NAMALWA (cell line): ENCODE data around the gene SLC19A3.
A peak's percentile ranks its signal among the peaks of the same experiment; 100 is the strongest.
"Not testable (repeated sequence)": the region's sequence is repeated elsewhere in the genome, so short reads cannot be mapped to it uniquely, and the experiment has no call there.

Source experiments
- DNase-seq: peaks from one replicate; pipeline ENCODE4 v3.0.0-alpha.2; 2015; ENCODE audit warnings: low spot score

Gene SLC19A3

DNA sequence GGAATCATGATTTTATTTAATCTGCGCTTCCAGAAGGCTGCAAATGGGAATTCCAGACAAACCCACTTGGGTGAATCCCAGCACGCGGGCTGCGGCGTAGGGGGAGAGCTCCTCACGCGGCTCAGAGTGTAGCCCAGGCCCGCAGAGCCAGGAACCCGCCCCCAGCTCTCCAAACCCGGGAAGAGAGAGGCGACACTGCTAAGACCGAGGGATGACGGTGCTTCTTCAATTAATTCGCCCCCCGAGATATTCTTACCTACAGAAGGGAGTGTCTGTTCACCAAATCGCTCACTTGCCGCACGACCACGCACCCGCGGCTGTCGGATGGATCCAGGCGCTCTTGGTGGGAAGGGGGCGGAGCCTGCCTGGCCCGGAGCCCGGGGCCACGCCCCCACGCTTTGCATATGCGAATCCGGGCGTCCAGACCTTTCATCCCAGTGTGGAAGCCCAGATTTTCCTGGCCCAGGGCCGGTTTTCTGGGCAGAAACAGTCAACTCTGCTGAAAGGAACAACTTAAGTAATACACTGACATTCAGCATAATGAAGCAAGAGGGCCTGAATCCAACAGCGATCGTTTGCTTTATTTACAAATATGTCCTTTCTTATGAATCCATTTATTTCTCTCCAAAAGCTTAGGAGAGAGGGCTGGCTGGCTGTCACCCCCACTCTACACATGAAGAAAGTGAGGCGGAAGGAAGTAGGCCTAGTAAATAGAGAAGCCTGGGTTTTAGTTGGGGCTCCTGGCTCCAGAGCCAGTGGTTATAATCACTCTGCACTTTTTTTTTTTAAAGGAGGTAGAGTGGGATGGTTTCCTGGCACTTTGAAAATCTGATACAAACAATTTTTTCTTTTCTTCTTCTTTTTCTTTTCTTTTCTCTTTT is at the start of gene SLC19A3:
SLC19A3 (minus strand) TSS at position 342 of the 881 bp plus-strand sequence. CDS start 15,710 bp downstream, outside the sequence.
- no peak for DNase-seq

- peak; percentile 72 for DNase-seq
These were observed 48.6 kb upstream of the SLC19A3 start for GRCh38 chr2:227766373-227766883.

DNA sequence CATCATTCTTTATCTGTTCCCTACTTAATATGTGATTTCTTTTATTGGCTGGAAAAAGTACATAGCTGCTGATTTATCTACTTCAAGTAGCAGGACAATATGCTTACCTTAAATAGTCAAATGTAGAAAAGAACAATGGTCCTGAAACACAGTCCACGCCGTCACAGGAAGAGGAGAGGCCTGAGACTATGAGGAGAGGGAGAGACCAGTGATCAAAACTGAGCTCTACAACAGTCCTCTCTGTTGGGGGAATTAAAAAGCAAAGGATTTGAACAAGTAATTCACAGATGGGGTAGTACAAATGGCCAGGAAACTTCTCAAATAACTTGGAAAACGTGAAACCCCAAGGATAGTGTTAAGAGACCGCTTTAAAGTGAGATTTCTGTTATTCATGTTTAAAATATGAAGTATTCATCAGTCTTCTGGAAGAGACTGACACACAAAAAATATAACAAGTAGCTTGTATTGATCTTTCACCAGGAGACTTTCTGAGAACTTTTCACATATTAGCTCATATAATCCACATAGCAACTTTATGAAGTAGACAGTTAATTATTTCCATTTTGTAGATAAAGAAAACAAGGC is 48.1 kb upstream of the SLC19A3 start:
- no peak for DNase-seq

DNA sequence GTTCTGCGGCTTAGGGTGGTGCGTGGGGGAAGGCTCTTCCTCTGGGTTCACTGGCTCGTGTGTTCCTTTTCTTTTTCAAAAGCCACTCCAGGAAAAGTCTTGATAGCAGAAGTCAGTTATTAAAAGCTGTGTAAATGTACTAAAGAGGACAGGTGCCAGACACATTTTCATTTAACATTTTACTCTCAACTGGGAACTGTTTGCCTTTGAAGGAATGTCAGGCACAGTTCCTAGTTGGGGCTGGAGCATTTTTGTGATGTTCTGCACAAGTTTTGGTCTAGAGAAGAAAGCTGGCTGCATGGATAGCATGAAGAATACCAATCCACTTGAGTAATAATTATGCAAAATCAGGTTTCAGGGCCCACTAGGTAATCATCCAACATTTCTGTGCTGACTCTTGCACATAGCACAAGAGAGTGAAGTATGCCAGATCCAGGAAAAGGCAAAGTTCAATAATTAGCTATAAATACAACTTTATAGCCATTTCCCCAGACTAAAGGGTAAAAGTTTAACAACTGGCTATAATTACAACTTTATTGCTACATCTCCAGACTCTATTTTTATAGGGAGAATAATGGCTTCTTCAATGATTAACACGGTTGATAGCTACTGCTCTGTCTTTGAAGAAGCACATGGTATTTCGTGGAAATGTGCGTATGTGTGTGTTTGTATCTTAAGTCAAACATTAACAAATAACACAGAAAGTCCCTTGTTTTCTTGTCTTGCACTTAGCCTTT is 44.1 kb upstream of the SLC19A3 start:
- no peak for DNase-seq

DNA sequence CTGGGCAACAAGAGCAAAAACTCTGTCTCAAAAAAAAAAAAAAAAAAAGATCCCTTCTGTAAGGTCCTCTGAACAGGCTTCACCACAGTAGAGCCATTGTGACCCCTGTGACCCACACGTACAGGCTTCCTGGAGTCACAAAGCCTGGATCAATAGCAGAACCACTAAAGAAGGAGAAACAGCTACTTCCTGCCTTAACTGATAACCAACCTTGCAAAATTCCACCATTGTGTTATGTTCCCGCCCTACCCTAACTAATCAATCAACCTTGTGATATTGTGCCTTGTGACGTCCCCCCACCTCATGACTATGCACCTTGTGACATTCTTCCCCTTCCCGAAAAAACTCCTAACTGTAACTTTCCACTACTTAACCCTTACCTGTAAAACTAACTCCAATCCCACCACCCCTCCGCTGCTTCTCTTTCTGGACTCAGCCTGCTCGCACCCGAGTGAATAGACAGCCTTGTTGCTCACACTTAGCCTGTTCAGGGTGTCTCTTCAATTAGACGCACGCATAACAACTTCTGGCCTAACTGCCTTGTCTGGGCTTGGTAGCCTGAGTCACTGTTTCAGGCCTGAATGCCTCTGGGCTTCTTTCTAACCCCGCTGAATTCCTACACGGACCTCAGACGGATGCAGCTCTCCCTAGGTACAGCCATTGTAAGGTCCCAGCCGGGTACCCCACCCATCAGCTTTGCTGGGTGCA is 41.7 kb upstream of the SLC19A3 start:
- no peak for DNase-seq

GRCh38 chr2:227756261-227756660 is 38.4 kb upstream of the SLC19A3 start:
- DNase-seq = not testable (repeated sequence)

DNA sequence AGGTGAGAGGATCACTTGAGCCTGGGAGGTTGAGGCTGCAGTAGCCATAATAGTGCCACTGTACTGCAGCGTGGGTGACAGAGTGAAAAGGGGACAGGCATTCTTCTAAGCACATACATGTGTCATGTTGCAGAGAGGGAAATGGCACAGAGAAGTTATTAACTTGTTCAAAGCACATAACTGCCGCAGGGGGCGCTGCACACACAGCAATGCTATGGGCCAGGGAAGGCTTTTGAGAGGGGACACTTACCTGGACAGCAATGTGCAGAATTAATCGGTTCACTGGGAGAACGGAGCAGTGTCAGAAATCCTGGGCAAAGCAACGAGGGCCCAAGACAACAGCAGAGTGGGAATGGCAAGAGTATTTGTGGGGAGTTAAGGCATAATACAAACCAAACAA is 30.3 kb upstream of the SLC19A3 start:
- DNase-seq = no peak

GRCh38 chr2:227745594-227745993 is 27.8 kb upstream of the SLC19A3 start, which contains the start of gene SCYGR8:
Gene SCYGR8, plus strand, starts transcription at chr2:227745894. Its CDS starts 0 bp downstream, at chr2:227745894.
- DNase-seq = no peak

GRCh38 chr2:227740705-227741104 is 22.9 kb upstream of the SLC19A3 start:
- DNase-seq = peak; percentile 12

DNA sequence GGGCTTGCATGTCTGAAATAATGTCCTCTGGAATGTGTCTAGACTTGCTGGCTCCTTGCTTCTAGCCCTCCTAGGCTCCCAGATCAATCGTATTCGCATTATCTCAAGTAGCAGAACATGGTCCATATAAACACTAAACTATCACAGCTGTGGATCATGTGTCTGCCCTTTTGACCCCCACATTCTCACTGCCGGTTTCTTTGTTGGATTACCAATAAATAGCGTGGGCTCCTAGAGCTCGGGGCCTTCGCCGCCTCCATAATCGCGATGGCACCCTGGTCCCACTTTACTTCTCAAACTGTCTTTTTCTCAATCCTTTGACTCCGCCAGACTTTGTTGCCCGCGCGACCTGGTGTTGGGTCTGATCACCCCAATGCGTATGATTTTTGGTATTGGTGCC is 21.5 kb upstream of the SLC19A3 start:
- DNase-seq = no peak

DNA sequence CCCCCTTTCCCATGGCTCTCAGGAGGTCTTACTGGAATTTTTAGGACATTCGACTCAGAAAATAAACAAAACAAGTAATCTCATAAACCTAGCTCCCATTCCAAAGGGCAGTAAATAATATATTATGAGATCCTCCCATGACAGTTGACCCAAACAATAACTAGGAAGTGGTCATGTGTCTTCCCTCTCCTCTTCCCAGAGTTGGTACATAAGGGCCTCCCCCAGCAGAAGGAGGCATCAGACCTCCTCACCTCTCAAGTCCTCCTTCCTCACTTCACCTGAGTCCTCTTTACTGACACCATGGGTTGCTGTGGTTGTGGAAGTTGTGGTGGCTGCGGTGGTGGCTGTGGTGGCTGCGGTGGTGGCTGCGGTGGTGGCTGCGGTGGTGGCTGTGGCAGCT is 10.2 kb upstream of the SLC19A3 start, which contains the start of gene SCYGR7:
SCYGR7 (plus strand) TSS at position 301 of the 400 bp plus-strand sequence; CDS start at position 301, 0 bp downstream.
- DNase-seq = no peak

DNA sequence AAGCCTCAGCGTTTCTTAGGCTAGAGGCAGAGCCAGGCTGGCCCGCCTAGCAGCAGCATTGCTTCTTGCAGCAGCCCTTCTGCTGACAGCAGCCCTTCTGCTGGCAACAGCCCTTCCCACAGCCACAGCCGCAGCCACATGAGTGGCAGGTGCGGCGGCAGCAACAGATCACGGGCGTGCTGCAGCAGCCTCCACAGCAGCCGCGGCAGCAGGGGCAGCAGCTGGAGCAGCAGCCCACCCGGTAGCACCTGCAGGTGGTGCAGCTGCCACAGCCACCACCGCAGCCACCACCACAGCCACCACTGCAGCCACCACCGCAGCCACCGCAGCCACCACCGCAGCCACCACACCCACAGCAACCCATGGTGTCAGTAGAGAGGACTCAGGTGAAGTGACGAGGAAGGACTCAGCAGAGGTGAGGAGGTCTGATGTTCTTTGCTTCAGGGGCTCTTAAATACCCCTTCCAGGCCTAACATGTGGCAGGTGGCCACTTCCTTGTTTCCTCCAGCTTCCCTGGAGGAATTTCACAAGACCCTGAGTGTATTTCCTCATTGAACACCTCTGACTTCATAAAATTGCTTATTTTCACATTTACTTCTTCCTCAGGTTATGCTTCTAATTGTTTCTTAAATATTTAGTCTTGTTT is 6.7 kb upstream of the SLC19A3 start, which contains the start of gene SCYGR6:
SCYGR6 (minus strand) TSS at position 364 of the 646 bp plus-strand sequence; CDS start at position 364, 0 bp downstream.
- no peak for DNase-seq

GRCh38 chr2:227722821-227723220 is 5.0 kb upstream of the SLC19A3 start:
- not testable (repeated sequence) for DNase-seq

DNA sequence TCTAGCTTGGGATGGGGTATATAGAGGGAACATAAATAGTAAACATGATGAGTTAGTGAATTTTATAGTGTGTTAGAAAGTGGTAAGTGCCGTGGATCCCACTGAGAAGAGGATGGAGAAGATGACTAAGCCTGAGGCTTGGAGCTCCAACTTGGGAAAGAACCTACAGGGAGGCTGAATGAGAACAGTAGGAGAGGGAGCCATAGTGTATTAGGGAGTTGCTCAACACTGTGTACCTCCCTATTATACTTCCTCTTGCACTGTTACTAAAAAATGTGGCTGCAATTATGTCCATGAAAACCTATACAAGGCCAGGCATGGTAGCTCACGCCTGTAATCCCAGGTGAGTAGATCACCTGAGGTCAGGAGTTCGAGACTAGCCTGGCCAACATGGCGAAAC is 2.9 kb upstream of the SLC19A3 start:
- DNase-seq = no peak

- no peak for DNase-seq
These were observed 1.8 kb upstream of the SLC19A3 start for GRCh38 chr2:227719641-227720040.

- no peak for DNase-seq
These were observed 1.3 kb downstream of the SLC19A3 start for GRCh38 chr2:227716501-227716900.

DNA sequence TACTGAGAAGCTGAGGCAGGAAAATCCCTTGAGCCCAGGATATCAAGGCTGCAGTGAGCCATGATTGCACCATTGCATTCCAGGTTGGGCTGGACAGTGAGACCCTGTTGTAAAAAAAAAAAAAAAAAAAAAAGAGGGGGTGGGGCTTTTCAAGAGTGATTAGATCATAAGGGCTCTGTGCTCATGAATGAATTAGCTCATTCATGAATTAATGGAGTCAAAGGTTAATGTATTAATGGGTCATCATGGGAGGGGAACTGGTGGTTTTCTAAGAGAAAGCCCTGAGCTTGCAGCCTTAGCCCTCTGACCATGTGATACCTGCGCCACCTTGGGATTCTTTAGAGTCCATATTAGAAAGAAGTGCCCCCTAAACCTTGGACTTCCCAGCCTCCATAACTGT is 4.5 kb downstream of the SLC19A3 start:
- DNase-seq = no peak

DNA sequence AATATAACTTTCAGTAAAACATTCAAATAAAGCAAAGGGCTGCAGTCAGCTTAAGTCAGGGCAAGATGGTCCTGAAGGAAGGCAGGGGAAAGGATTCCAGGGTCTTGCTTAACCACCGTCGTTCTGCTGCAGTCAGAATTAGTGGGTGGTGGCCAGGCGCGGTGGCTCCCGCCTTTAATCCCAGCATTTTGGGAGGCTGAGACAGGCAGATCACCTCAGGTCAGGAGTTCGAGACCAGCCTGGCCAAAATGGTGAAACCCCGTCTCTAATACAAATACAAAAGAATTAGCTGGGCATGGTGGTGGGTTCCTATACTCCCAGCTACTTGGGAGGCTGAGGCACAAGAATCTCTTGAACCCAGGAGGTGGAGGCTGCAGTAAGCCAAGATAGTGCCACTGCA is 6.8 kb downstream of the SLC19A3 start:
- DNase-seq = no peak

GRCh38 chr2:227707390-227707789 is 10.4 kb downstream of the SLC19A3 start:
- DNase-seq = no peak

DNA sequence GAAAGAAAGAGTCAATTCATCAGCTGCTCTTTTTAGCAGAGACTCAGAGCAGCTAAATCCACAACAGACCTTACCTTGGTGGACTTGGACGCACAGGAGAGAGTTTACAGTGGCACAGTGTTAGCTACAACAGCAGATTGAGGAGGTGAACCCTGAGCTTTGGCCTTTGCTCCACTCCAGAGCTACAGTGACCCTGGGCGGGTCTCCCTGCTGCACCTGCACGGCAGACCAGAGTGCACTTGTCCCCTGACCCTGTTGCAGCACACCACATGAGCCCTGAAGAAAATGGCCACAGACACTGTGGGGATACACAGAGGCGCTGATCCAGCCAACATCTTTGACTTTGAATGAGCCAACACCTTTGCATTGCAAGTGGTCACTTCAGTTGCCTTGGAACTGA is 11.0 kb downstream of the SLC19A3 start:
- no peak for DNase-seq

DNA sequence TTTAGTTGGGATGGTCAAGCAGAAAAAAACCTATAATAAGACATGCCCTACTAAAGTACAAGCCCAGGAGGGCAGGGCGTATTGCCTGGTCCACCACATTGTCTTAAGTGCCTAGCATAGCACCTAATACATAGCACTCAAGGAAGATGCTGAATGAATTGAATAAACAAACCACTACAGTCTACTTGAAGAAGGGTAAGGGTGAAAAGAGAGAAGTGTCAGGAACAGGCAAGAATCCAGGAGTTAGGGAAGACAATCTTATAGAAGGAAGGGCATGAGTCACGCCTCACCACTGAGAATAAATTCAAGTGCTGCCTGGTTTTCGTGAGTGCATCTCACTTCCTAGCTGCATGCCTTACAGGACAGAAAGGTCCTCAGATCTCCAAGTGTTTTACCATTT is 13.9 kb downstream of the SLC19A3 start:
- no peak for DNase-seq
